DND-41 (cell line): ENCODE measurements around the gene ERC2.

ENCODE experiments used
- ATAC-seq: fragments of 200-7000 bp; cut with Tn5 transposase; 3 replicates; pipeline ENCODE4 v1.9.1; 2021; ENCODE audit warnings: low read depth; ENCODE audit not compliant: insufficient read depth
- DNase-seq: peaks from one replicate; pipeline ENCODE4 v3.0.0-alpha.2; 2020
- H2AFZ ChIP-seq: 2 replicates; pipeline ENCODE4 v1.6.0; 2012; ENCODE audit warnings: low read depth, low read length
- H3K27ac ChIP-seq: 2 replicates; pipeline ENCODE4 v1.5.1; 2012; ENCODE audit warnings: low read length, inconsistent platforms
- H3K27me3 ChIP-seq: fragments of 200-600 bp; sonication (generic); 2 replicates; pipeline ENCODE4 v1.6.0; 2012; ENCODE audit warnings: low read length, mild to moderate bottlenecking, inconsistent platforms; ENCODE audit not compliant: insufficient read depth, poor library complexity
- H3K36me3 ChIP-seq: 2 replicates; pipeline ENCODE4 v1.5.1; 2012; ENCODE audit warnings: low read length, inconsistent platforms; ENCODE audit not compliant: insufficient read depth
- H3K4me1 ChIP-seq: 2 replicates; pipeline ENCODE4 v1.5.1; 2012; ENCODE audit warnings: mild to moderate bottlenecking, low read length; ENCODE audit not compliant: insufficient read depth
- H3K4me2 ChIP-seq: 2 replicates; pipeline ENCODE4 v1.6.0; 2012; ENCODE audit warnings: mild to moderate bottlenecking, moderate library complexity, low read length, inconsistent platforms; ENCODE audit not compliant: insufficient read depth
- H3K4me3 ChIP-seq, 2 experiments: fragments of 200-600 bp in 1 of 2; shearing (Covaris generic) in 1 of 2; 2 replicates each; pipeline ENCODE4 v1.5.1; 2012 to 2016; ENCODE audit warnings: inconsistent platforms in 2 of 2, low read length in 2 of 2, mild to moderate bottlenecking in 2 of 2, low read depth in 1 of 2, moderate library complexity in 1 of 2
- H3K79me2 ChIP-seq: 2 replicates; pipeline ENCODE4 v1.6.0; 2012; ENCODE audit warnings: low read length, inconsistent platforms; ENCODE audit not compliant: insufficient read depth
- H3K9ac ChIP-seq: 2 replicates; pipeline ENCODE4 v1.6.0; 2012; ENCODE audit warnings: low read depth, mild to moderate bottlenecking, inconsistent platforms, low read length, moderate library complexity
- H3K9me3 ChIP-seq: 2 replicates; pipeline ENCODE4 v1.5.1; 2012; ENCODE audit warnings: low read length, moderate library complexity, mild to moderate bottlenecking, inconsistent platforms; ENCODE audit not compliant: insufficient read depth, severe bottlenecking
- H4K20me1 ChIP-seq: 2 replicates; pipeline ENCODE4 v1.6.0; 2012; ENCODE audit warnings: low read length; ENCODE audit not compliant: insufficient read depth
- CTCF ChIP-seq: IDR thresholded peaks from 2 replicates; pipeline ENCODE4 v1.5.1; 2012; ENCODE audit warnings: borderline replicate concordance, low read length, moderate library complexity, mild to moderate bottlenecking; ENCODE audit not compliant: poor library complexity, severe bottlenecking; ENCODE audit errors: extremely low read depth
- EZH2 ChIP-seq: IDR thresholded peaks from 3 replicates; pipeline ENCODE4 v1.6.1; 2012; ENCODE audit warnings: borderline replicate concordance, low read depth, mild to moderate bottlenecking, moderate library complexity, low read length, inconsistent platforms; ENCODE audit not compliant: severe bottlenecking

ERC2 gene

GRCh38 chr3:55796533-55796932 lies 671.7 kb downstream of the ERC2 start:
- ATAC-seq (no peak), DNase-seq (no peak)
- Histone ChIP-seq H3K36me3 (no peaks in the 10 kb centered on the region), H3K9me3 (no peaks in the 10 kb centered on the region), H3K4me1 (no peaks in the 10 kb centered on the region), H3K4me3 (no peak overlapping the region), H2AFZ (no peak overlapping the region), H3K27me3 (no peaks in the 10 kb centered on the region), H4K20me1 (no peaks in the 10 kb centered on the region), H3K9ac (no peak overlapping the region), H3K79me2 (no peaks in the 10 kb centered on the region), H3K27ac (no peak overlapping the region), H3K4me2 (no peak overlapping the region)
- no peak for TF ChIP-seq CTCF
- TF ChIP-seq EZH2 = no peak

GRCh38 chr3:55795746-55796145 lies 672.5 kb downstream of the ERC2 start:
- TF ChIP-seq EZH2 (no peak), CTCF (no peak)
- no peak for ATAC-seq

GRCh38 chr3:55795296-55795695 lies 673.0 kb downstream of the ERC2 start:
- Histone ChIP-seq H3K9ac (no peak overlapping the region), H3K4me3 (no peak overlapping the region), H3K36me3 (no peaks in the 10 kb centered on the region), H2AFZ (no peak overlapping the region), H3K9me3 (no peaks in the 10 kb centered on the region), H3K79me2 (no peaks in the 10 kb centered on the region), H3K4me2 (no peak overlapping the region), H3K27ac (no peak overlapping the region), H4K20me1 (no peaks in the 10 kb centered on the region), H3K4me1 (no peaks in the 10 kb centered on the region), H3K27me3 (no peaks in the 10 kb centered on the region)
- ATAC-seq = no peak
- DNase-seq = no peak
- no peak for TF ChIP-seq CTCF
- TF ChIP-seq EZH2 = no peak

More at GRCh38 chr3:55795746-55796145, 672.5 kb downstream of the ERC2 start:
- DNase-seq = no peak
- H3K4me3 ChIP-seq = no peak overlapping the region
- no peak overlapping the region for H2AFZ ChIP-seq
- H3K9me3 ChIP-seq = no peaks in the 10 kb centered on the region
- H3K27me3 ChIP-seq = no peaks in the 10 kb centered on the region
- no peak overlapping the region for H3K27ac ChIP-seq
- no peaks in the 10 kb centered on the region for H3K4me1 ChIP-seq
- H3K79me2 ChIP-seq = no peaks in the 10 kb centered on the region
- no peak overlapping the region for H3K4me2 ChIP-seq
- no peak overlapping the region for H3K9ac ChIP-seq
- H3K36me3 ChIP-seq = no peaks in the 10 kb centered on the region
- no peaks in the 10 kb centered on the region for H4K20me1 ChIP-seq

- TF ChIP-seq EZH2 (no peak), CTCF (no peak)
- no peak for DNase-seq
- H3K9ac ChIP-seq = no peak overlapping the region
- H3K4me1 ChIP-seq = no peaks in the 10 kb centered on the region
- H3K4me2 ChIP-seq = no peak overlapping the region
- no peaks in the 10 kb centered on the region for H3K79me2 ChIP-seq
- H3K27me3 ChIP-seq = no peaks in the 10 kb centered on the region
- no peak overlapping the region for H3K4me3 ChIP-seq
- no peak for ATAC-seq
- no peaks in the 10 kb centered on the region for H4K20me1 ChIP-seq
- H3K9me3 ChIP-seq = no peaks in the 10 kb centered on the region
- H2AFZ ChIP-seq = no peak overlapping the region
- H3K27ac ChIP-seq = no peak overlapping the region
- no peaks in the 10 kb centered on the region for H3K36me3 ChIP-seq
These were observed 675.5 kb downstream of the ERC2 start for GRCh38 chr3:55792742-55793141.
